GM08714 (cell line): ENCODE data around the gene SLC1A3.

ENCODE experiments used
- H3K4me3 ChIP-seq: fragments of 200-500 bp; sonication (Bioruptor generic); 2 replicates; pipeline ENCODE4 v1.5.1; 2014; ENCODE audit warnings: mild to moderate bottlenecking, low read length, inconsistent platforms
- ZNF274 ChIP-seq: IDR thresholded peaks from 2 replicates; pipeline ENCODE4 v1.6.1; 2012; ENCODE audit warnings: mild to moderate bottlenecking, low read depth, low read length

SLC1A3 gene

DNA sequence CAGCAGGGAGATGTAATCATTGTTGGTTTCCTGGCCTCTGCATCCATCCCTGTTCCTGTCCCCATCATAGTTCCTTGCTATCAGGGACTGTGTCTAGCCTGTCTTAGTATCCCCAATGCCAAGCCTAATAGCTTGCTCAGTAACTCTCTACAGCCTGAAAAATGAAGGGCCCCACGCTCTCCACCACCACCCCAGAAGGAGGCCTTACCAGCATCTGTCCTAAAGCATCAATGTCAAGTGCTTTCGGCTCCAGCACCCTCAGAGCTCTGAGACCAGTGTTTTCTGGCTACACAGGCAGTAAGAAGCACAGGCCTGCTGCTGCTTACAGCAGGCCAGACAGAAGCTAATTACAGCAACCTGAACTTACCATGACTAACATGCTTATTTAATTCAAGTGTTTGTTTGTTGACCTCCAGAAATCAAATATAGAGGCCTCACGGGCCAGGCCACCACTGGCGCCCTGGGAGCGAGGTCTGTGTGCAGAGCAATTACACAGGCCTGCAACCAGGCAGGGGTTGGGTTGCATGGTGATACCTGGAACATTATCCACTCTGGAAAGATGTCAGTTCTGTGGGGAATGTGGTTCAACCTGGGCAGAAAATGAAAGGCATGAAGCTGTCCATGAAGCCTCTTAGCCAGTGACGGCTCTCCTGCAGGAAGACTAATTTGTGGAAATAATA is 124.3 kb downstream of the SLC1A3 start:
- no peak overlapping the region for H3K4me3 ChIP-seq
- TF ChIP-seq ZNF274: no peak

DNA sequence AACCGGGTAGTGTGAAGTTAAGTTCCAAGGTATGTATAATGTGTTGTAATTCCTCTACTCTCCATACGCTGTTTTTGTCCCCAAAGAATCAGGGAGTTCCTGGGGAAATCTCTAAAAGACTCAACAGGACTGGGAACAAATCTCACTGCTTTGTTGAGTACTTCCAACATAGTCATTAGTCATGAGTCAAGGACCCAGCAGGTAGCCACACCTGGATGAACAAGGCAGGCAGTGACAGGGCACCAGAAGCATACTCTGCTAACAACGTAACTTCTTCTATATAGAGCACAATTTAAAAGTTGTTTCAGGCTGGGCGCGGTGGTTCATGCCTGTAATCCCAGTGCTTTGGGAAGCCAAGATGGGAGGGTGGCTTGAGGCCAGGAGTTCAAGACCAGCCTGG is 126.8 kb downstream of the SLC1A3 start:
- TF ChIP-seq ZNF274: no peak
- no peak overlapping the region for H3K4me3 ChIP-seq

DNA sequence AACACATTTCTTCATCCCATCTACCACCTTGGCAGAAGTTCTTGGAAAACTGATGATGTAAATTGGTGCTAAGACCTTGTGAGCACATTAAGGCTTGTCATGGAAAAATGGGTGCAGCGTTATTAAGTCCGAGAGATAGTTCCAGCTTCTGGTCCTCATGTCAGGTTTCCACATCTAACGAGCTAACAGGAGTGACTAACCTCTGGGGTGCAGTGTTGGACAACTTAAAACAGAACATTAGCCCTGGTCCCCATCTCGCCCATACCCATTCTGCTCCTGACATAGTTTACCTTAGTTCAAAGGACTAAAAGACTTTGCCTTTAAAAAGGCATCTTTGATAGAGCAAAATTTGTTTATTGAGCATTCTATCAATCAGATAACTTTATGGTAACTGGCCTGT is 128.0 kb downstream of the SLC1A3 start:
- no peak overlapping the region for H3K4me3 ChIP-seq
- TF ChIP-seq ZNF274: no peak

DNA sequence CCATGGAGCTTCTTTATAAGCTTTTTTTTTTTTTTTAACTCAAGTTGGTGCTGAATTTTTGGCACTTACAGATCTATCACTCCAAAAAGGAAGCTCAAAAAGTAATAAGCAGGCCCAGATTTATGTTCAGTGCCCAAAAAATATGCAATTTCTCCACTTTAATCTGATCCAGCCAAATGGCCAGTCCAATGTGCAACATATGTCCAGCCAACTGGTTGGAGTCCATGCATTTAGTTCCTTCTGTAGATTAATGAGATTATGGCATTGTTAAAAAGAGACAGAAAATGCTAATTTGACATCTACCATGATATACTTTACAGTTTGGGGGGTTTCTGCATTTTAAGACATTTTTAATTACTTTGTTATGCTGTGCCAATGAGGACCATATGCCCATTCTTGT is 129.5 kb downstream of the SLC1A3 start:
- H3K4me3 ChIP-seq: no peak overlapping the region
- TF ChIP-seq ZNF274: no peak
